ENCODE results near the gene SLC29A4. TPM values are rescaled to one million over a fixed set of nuclear protein-coding genes. Genes with fewer than 3 reads are reported as not detected.
"Not testable (repeated sequence)": the region's sequence is repeated elsewhere in the genome, so short reads cannot be mapped to it uniquely, and the experiment has no call there.

SLC29A4 gene
- polyA plus RNA-seq, 1 donor (not counting 4 experiments of a cell fraction or from before 2014, with no cell fraction given): 0.43 TPM

DNA sequence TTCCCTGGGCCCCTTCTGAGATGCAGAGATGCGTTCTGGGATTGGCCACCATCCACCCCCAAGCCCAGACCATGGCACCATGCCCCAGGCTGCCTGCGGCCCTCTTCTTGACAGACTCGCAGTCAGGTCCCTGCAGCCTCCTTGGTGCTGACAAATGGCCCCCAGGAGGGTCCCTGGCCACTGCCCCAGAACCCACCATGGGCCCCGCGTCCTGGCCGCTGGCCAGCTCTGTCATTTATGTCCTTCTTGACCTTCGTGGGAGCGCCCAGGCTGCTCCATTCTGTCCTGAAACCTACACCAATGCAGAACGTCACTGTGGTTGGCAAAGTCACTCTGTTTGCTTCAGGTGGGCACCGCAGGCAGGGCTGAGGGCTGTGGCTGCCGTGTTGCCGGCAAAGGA is 39.5 kb upstream of the SLC29A4 start:
- Histone ChIP-seq H3K4me2 (ENCODE audit: control insufficient read depth, extremely low read depth, insufficient read depth, low read depth, low read length) (no peak overlapping the region), H2AFZ (ENCODE audit: control insufficient read depth, low read length) (no peak overlapping the region), H3K9me3 (ENCODE audit: control insufficient read depth, low read depth, low read length) (no peaks in the 10 kb centered on the region), H3K9me1 (ENCODE audit: control insufficient read depth, extremely low read depth, insufficient read depth, low read length) (no peaks in the 10 kb centered on the region), H3K4me1 (ENCODE audit: control insufficient read depth, extremely low read depth, insufficient read depth, low read length) (peaks cover 5% of the 10 kb centered on the region), H3K79me2 (ENCODE audit: control insufficient read depth, insufficient read depth, low read length) (no peaks in the 10 kb centered on the region), H4K20me1 (ENCODE audit: control insufficient read depth, extremely low read depth, insufficient read depth, low read length) (no peaks in the 10 kb centered on the region), H3K36me3 (ENCODE audit: control insufficient read depth in 2 of 2, extremely low read depth in 1 of 2, insufficient read depth in 2 of 2, low read length in 2 of 2) (no peaks in the 10 kb centered on the region), H3K27ac (ENCODE audit: control insufficient read depth, insufficient read depth, low read length) (no peak overlapping the region), H3K9ac (ENCODE audit: control insufficient read depth, extremely low read depth, insufficient read depth, low read length) (no peak overlapping the region), H3K27me3 (ENCODE audit: control insufficient read depth, extremely low read depth, insufficient read depth, low read length) (peaks cover 5% of the 10 kb centered on the region), H3K4me3 (ENCODE audit: control insufficient read depth in 2 of 3, extremely low read depth in 1 of 3, insufficient read depth in 2 of 3, low read depth in 1 of 3, low read length in 3 of 3) (no peak overlapping the region)
- TF ChIP-seq EZH2 (IDR thresholded peaks at IDR 0.05; ENCODE audit: low read length): no peak
- TF ChIP-seq, protein P1, sequence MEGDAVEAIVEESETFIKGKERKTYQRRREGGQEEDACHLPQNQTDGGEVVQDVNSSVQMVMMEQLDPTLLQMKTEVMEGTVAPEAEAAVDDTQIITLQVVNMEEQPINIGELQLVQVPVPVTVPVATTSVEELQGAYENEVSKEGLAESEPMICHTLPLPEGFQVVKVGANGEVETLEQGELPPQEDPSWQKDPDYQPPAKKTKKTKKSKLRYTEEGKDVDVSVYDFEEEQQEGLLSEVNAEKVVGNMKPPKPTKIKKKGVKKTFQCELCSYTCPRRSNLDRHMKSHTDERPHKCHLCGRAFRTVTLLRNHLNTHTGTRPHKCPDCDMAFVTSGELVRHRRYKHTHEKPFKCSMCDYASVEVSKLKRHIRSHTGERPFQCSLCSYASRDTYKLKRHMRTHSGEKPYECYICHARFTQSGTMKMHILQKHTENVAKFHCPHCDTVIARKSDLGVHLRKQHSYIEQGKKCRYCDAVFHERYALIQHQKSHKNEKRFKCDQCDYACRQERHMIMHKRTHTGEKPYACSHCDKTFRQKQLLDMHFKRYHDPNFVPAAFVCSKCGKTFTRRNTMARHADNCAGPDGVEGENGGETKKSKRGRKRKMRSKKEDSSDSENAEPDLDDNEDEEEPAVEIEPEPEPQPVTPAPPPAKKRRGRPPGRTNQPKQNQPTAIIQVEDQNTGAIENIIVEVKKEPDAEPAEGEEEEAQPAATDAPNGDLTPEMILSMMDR (optimal IDR thresholded peaks at IDR 0.05 in 1 of 3, IDR thresholded peaks at IDR 0.05 in 1 of 3, conservative IDR thresholded peaks at IDR 0.05 in 1 of 3; ENCODE audit: extremely low read depth in 1 of 3, insufficient read depth in 2 of 3, low read length in 3 of 3): no peak
- dilution Hi-C loops (cut with MboI; ENCODE audit: extremely low pct_ligation_motif_present, low sequenced_read_pairs): no loop called here
- FAIRE-seq (no peak), DNase-seq (ENCODE audit: low read depth, low spot score) (no peak)

DNA sequence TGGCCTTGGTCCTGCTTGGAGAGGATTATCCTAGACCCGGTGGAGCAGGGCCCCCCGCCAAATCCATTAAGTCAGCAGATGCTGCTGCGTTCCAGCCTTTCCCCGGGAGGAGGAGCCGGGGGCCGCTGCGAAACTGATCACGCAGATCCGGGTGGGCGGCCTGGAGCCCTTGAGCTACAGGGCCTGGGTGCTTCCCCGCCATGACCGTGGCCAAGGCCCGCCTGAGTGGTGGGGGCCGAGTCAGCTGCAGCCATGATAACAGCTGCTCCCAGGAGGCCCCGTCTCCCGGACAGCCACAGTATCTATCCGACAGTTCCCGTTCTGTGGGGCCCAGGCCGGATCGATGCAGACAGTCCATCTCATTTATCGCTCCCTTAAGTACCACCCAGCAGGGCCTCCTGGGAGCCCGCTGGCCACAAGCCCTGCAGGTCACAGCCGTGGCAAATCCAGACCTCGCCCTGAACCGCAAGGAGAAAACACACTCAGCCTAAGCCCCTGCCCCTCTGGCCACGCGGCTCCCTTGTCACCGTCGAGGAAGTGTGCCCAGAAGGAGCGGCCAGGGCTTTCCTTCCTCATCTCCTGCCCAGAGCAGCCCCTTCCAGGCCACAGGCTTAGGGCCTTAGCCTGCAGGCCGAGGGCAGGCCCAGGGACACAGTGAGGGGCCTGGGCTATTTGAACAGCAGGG is 34.4 kb upstream of the SLC29A4 start:
- no peak for DNase-seq (ENCODE audit: low read depth, low spot score)
- no peaks in the 10 kb centered on the region for H3K9me3 ChIP-seq (ENCODE audit: control insufficient read depth, low read depth, low read length)

DNA sequence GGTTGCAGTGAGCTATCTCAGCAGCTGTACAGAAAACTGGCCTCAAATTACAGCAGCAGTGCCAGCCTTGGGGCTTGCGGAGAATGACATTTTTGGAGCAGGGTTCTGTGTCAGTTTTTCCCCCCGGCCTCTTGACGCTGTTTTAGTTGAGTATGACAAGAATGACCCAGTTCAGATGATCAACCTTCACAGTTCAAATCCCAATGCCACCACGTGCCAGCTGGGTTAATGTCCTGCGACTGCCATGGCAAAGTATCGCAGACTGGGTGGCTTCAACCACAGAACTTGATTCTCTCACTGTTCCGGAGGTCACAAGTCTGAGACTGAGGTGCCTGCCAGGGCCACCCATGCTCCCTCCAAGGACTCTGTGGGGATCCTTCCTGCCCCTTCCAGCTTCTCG is 32.0 kb upstream of the SLC29A4 start:
- H3K36me3 ChIP-seq (ENCODE audit: control insufficient read depth in 2 of 2, extremely low read depth in 1 of 2, insufficient read depth in 2 of 2, low read length in 2 of 2); H3K27me3 ChIP-seq (ENCODE audit: control insufficient read depth, extremely low read depth, insufficient read depth, low read length); H3K4me2 ChIP-seq (ENCODE audit: control insufficient read depth, extremely low read depth, insufficient read depth, low read depth, low read length); H3K79me2 ChIP-seq (ENCODE audit: control insufficient read depth, insufficient read depth, low read length); H3K27ac ChIP-seq (ENCODE audit: control insufficient read depth, insufficient read depth, low read length); DNase-seq (ENCODE audit: low read depth, low spot score); H3K9ac ChIP-seq (ENCODE audit: control insufficient read depth, extremely low read depth, insufficient read depth, low read length); FAIRE-seq; dilution Hi-C loops (cut with MboI; ENCODE audit: extremely low pct_ligation_motif_present, low sequenced_read_pairs); H2AFZ ChIP-seq (ENCODE audit: control insufficient read depth, low read length); H3K4me3 ChIP-seq (ENCODE audit: control insufficient read depth in 2 of 3, extremely low read depth in 1 of 3, insufficient read depth in 2 of 3, low read depth in 1 of 3, low read length in 3 of 3); H3K4me1 ChIP-seq (ENCODE audit: control insufficient read depth, extremely low read depth, insufficient read depth, low read length); H3K9me1 ChIP-seq (ENCODE audit: control insufficient read depth, extremely low read depth, insufficient read depth, low read length); H3K9me3 ChIP-seq (ENCODE audit: control insufficient read depth, low read depth, low read length); H4K20me1 ChIP-seq (ENCODE audit: control insufficient read depth, extremely low read depth, insufficient read depth, low read length): not testable (repeated sequence)

More for the DNA sequence above, 34.4 kb upstream of the SLC29A4 start:
- no peaks in the 10 kb centered on the region for H3K9me1 ChIP-seq (ENCODE audit: control insufficient read depth, extremely low read depth, insufficient read depth, low read length)
- H2AFZ ChIP-seq (ENCODE audit: control insufficient read depth, low read length): no peak overlapping the region
- H3K4me2 ChIP-seq (ENCODE audit: control insufficient read depth, extremely low read depth, insufficient read depth, low read depth, low read length): no peak overlapping the region
- H3K4me1 ChIP-seq (ENCODE audit: control insufficient read depth, extremely low read depth, insufficient read depth, low read length): no peaks in the 10 kb centered on the region
- H3K36me3 ChIP-seq (ENCODE audit: control insufficient read depth in 2 of 2, extremely low read depth in 1 of 2, insufficient read depth in 2 of 2, low read length in 2 of 2): no peaks in the 10 kb centered on the region
- H4K20me1 ChIP-seq (ENCODE audit: control insufficient read depth, extremely low read depth, insufficient read depth, low read length): no peaks in the 10 kb centered on the region
- TF ChIP-seq EZH2 (IDR thresholded peaks at IDR 0.05; ENCODE audit: low read length): no peak
- TF ChIP-seq, protein P1 (optimal IDR thresholded peaks at IDR 0.05 in 1 of 3, IDR thresholded peaks at IDR 0.05 in 1 of 3, conservative IDR thresholded peaks at IDR 0.05 in 1 of 3; ENCODE audit: extremely low read depth in 1 of 3, insufficient read depth in 2 of 3, low read length in 3 of 3): no peak
- H3K27me3 ChIP-seq (ENCODE audit: control insufficient read depth, extremely low read depth, insufficient read depth, low read length): no peaks in the 10 kb centered on the region
- no peaks in the 10 kb centered on the region for H3K79me2 ChIP-seq (ENCODE audit: control insufficient read depth, insufficient read depth, low read length)
- dilution Hi-C loops (cut with MboI; ENCODE audit: extremely low pct_ligation_motif_present, low sequenced_read_pairs): no loop called here
- H3K9ac ChIP-seq (ENCODE audit: control insufficient read depth, extremely low read depth, insufficient read depth, low read length): no peak overlapping the region
- no peak overlapping the region for H3K27ac ChIP-seq (ENCODE audit: control insufficient read depth, insufficient read depth, low read length)
- FAIRE-seq: no peak
- H3K4me3 ChIP-seq (ENCODE audit: control insufficient read depth in 2 of 3, extremely low read depth in 1 of 3, insufficient read depth in 2 of 3, low read depth in 1 of 3, low read length in 3 of 3): no peak overlapping the region

GRCh38 chr7:5253529-5253928 is 29.2 kb upstream of the SLC29A4 start:
- H3K4me3 ChIP-seq (ENCODE audit: control insufficient read depth in 2 of 3, extremely low read depth in 1 of 3, insufficient read depth in 2 of 3, low read depth in 1 of 3, low read length in 3 of 3); H3K27me3 ChIP-seq (ENCODE audit: control insufficient read depth, extremely low read depth, insufficient read depth, low read length); H2AFZ ChIP-seq (ENCODE audit: control insufficient read depth, low read length); H3K79me2 ChIP-seq (ENCODE audit: control insufficient read depth, insufficient read depth, low read length); H3K9me3 ChIP-seq (ENCODE audit: control insufficient read depth, low read depth, low read length); H3K27ac ChIP-seq (ENCODE audit: control insufficient read depth, insufficient read depth, low read length); H3K36me3 ChIP-seq (ENCODE audit: control insufficient read depth in 2 of 2, extremely low read depth in 1 of 2, insufficient read depth in 2 of 2, low read length in 2 of 2); DNase-seq (ENCODE audit: low read depth, low spot score); H3K9ac ChIP-seq (ENCODE audit: control insufficient read depth, extremely low read depth, insufficient read depth, low read length); FAIRE-seq; H3K4me2 ChIP-seq (ENCODE audit: control insufficient read depth, extremely low read depth, insufficient read depth, low read depth, low read length); H3K9me1 ChIP-seq (ENCODE audit: control insufficient read depth, extremely low read depth, insufficient read depth, low read length); H3K4me1 ChIP-seq (ENCODE audit: control insufficient read depth, extremely low read depth, insufficient read depth, low read length); dilution Hi-C loops (cut with MboI; ENCODE audit: extremely low pct_ligation_motif_present, low sequenced_read_pairs); H4K20me1 ChIP-seq (ENCODE audit: control insufficient read depth, extremely low read depth, insufficient read depth, low read length): not testable (repeated sequence)

All from keratinocyte (primary cell).